ENCODE measurements around the gene PURA.

The PURA gene

DNA sequence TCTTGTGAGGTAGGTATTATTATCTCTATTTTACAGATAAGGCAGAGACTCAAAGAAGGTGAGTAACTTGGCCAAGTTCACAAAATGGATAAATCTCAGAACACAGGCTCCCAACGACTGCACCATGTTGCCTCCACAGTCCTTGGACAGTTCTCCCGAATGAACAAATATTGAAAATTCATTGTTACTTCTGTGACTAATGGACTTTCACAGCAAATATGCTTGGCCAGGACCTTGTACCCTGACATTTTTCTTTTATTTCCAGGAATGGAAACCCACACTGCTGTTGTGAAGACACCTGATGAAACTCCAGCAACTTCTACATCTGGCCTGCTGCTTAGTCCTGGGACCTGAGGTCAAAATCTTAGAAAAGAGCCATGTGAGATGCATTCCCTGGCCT is 58.6 kb downstream of the PURA start:
- TF ChIP-seq, protein P1, sequence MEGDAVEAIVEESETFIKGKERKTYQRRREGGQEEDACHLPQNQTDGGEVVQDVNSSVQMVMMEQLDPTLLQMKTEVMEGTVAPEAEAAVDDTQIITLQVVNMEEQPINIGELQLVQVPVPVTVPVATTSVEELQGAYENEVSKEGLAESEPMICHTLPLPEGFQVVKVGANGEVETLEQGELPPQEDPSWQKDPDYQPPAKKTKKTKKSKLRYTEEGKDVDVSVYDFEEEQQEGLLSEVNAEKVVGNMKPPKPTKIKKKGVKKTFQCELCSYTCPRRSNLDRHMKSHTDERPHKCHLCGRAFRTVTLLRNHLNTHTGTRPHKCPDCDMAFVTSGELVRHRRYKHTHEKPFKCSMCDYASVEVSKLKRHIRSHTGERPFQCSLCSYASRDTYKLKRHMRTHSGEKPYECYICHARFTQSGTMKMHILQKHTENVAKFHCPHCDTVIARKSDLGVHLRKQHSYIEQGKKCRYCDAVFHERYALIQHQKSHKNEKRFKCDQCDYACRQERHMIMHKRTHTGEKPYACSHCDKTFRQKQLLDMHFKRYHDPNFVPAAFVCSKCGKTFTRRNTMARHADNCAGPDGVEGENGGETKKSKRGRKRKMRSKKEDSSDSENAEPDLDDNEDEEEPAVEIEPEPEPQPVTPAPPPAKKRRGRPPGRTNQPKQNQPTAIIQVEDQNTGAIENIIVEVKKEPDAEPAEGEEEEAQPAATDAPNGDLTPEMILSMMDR (IDR thresholded peaks at IDR 0.05; ENCODE audit: borderline replicate concordance, control extremely low read depth, extremely low read depth, insufficient read depth, missing control alignments) = no peak
- in situ Hi-C loops (cut with MboI; ENCODE audit: low sequenced_read_pairs, unreplicated experiment) = no loop called here
- DNase-seq (ENCODE audit: low spot score) = no peak

DNA sequence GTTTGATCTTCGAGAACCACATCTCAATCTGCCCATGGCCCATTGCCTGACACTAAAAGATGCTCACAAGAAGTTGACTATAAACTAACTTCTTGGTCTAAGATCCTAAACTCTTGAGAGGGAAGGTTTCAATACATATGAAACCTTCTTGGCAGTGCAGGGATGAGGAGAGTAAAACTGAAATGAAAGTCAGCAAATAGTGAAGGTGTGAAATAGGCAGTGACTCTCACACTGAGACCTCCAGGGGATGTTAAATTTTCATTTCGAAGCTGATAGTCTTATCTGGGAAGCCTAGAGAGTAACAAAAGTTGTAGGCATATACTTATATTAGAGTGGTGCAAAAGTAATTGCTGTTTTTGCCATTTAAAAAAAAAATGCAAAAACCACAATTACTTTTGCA is 60.1 kb downstream of the PURA start:
- in situ Hi-C loops (cut with MboI; ENCODE audit: low sequenced_read_pairs, unreplicated experiment) = no loop called here
- no peak for DNase-seq (ENCODE audit: low spot score)
- TF ChIP-seq, protein P1 (IDR thresholded peaks at IDR 0.05; ENCODE audit: borderline replicate concordance, control extremely low read depth, extremely low read depth, insufficient read depth, missing control alignments) = no peak

DNA sequence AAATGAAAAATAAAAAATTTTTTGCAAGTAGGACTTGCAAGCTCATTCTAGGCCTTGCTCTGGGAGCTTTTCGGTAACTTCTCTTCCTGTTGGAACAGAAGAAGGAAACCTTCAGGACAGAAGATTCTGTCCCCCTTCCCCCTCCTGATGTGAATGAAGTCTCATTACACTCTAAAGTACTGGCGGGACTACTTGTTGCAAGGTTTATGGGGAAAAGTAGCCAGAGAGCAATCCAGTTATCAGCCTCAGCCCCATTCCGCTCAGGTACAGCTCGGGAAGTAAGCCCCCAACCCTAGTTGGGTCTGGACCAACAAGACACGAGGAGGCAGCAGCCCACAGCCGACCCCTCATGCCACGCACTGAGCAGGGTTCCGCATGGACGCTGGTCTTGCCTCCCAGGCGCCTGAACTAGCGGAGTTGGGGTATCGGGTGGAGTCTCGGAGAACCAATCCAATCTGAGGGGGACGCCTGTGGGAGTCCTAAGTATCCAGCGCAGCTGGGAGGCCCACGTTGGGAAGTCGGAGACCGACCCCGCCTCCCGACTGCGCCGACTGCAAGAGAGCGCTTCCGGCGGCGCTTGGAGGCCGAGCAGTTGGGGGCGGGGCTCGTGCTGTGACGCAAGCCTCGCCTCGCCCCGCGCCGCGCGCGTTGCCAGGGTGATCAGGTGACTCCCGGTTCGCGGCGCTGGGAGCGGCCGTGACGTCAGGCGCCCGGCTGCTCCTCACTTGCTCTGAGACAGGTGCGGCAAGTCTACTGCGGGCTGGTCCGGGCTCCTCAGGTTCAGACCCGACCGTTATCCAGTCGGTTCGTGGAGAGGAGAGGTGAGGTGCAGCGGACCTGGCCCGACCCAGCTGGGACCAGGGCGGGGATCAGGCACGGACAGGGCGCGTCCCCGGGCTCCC is 60.8 kb downstream of the PURA start, which contains the start of gene CYSTM1:
Gene CYSTM1 (plus strand): TSS at position 724 of the 902 bp plus-strand sequence. CDS start 19,278 bp downstream, outside the sequence.
- in situ Hi-C loops (cut with MboI; ENCODE audit: low sequenced_read_pairs, unreplicated experiment) = no loop called here
- TF ChIP-seq, protein P1 (IDR thresholded peaks at IDR 0.05; ENCODE audit: borderline replicate concordance, control extremely low read depth, extremely low read depth, insufficient read depth, missing control alignments) = no peak
- peak; percentile 97 for DNase-seq (ENCODE audit: low spot score)

All from GM13976 (cell line).